Gastrocnemius medialis (tissue), 4 donors: ENCODE results near the gene DRC1. TPM values are rescaled to one million over a fixed set of nuclear protein-coding genes. Genes with fewer than 3 reads are reported as not detected.

ENCODE experiments used
- ATAC-seq, 2 donors: fragments of 150-250 bp; one replicate each; pipeline ENCODE4 v1.9.1; 2016
- DNase-seq, 2 donors: peaks; one replicate each; pipeline ENCODE4 v3.0.0-alpha.2; 2019
- H3K27ac ChIP-seq, 4 donors: fragments of 200-600 bp; sonication (generic); 1 replicate in 1 of 4; 2 replicates in 3 of 4; pipeline ENCODE4 v1.5.1; 2016 to 2018; ENCODE audit warnings: mild to moderate bottlenecking in 2 of 4, moderate library complexity in 1 of 4
- H3K27me3 ChIP-seq, 3 donors: fragments of 200-600 bp; sonication (generic) in 2 of 3; 1 replicate in 1 of 3; 2 replicates in 2 of 3; pipeline versions ENCODE4 v1.5.1 to v1.6.0; 2016 to 2019; ENCODE audit warnings: mild to moderate bottlenecking in 1 of 3, moderate library complexity in 1 of 3
- H3K36me3 ChIP-seq, 2 donors: fragments of 200-600 bp; sonication (generic) in 1 of 2; one replicate each; pipeline ENCODE4 v1.5.1; 2017 to 2018
- H3K4me1 ChIP-seq, 2 donors: fragments of 200-600 bp; sonication (generic) in 1 of 2; one replicate each; pipeline ENCODE4 v1.5.1; 2016 to 2017; ENCODE audit warnings: mild to moderate bottlenecking in 2 of 2
- H3K4me3 ChIP-seq, 4 donors: fragments of 200-600 bp; sonication (generic) in 3 of 4; 1 replicate in 1 of 4; 2 replicates in 3 of 4; pipeline ENCODE4 v1.5.1; 2016 to 2019; ENCODE audit warnings: mild to moderate bottlenecking in 2 of 4
- H3K9me3 ChIP-seq, 3 donors: fragments of 200-600 bp; sonication (generic) in 2 of 3; 1 replicate in 1 of 3; 2 replicates in 2 of 3; pipeline ENCODE4 v1.5.1; 2016 to 2019
- CTCF ChIP-seq, 5 experiments: fragments of 450-650 bp in 3 of 5; fragments of 200-600 bp in 2 of 5; sonication (generic) in 2 of 5; IDR thresholded peaks in 4 of 5; conservative IDR thresholded peaks in 1 of 5; 1 replicate in 4 of 5; 2 replicates in 1 of 5; pipeline ENCODE4 v1.5.1; 2016 to 2019; ENCODE audit warnings: antibody characterized with exemption in 5 of 5, mild to moderate bottlenecking in 3 of 5, moderate library complexity in 3 of 5
- POLR2A ChIP-seq, 2 donors: fragments of 450-650 bp; IDR thresholded peaks; one replicate each; pipeline ENCODE4 v1.6.1; 2017; ENCODE audit warnings: antibody characterized with exemption in 2 of 2, mild to moderate bottlenecking in 2 of 2, moderate library complexity in 2 of 2
- in situ Hi-C, 4 donors: fragments of 200-750 bp; cut with MboI; loops; one replicate each; pipeline versions ENCODE4 v1.15.0 to v1.8.0; 2017; ENCODE audit warnings: low sequenced_read_pairs in 4 of 4
- intact Hi-C: fragments of 100-400 bp; cut with DNase I; formaldehyde crosslinking; loops from one replicate; pipeline ENCODE4 v1.15.1; 2023; ENCODE audit warnings: low total_unique reads
- total RNA-seq, 4 donors: library from RNA; depleted of rRNA; stranded (reverse); fragments of >200 nt; gene quantifications; one replicate each; pipeline versions ENCODE4 v1.1.0 to v1.2.3, GENCODE V29; 2016

The DRC1 gene
- total RNA-seq, 4 donors from 2014 or later, result not detected

GRCh38 chr2:26435106-26435505, 33.4 kb downstream of the DRC1 start:
- Histone ChIP-seq H3K9me3 (no peaks in the 10 kb centered on the region), H3K27me3 (no peaks in the 10 kb centered on the region), H3K36me3 (no peaks in the 10 kb centered on the region), H3K4me1 (no peaks in the 10 kb centered on the region), H3K4me3 (no peak overlapping the region), H3K27ac (no peak overlapping the region)
- DNase-seq (no peak), ATAC-seq (no peak)
- TF ChIP-seq CTCF (IDR thresholded peaks at IDR 0.05 in 4 of 5, conservative IDR thresholded peaks at IDR 0.05 in 1 of 5) (no peak), POLR2A (IDR thresholded peaks at IDR 0.05) (no peak)
- intact Hi-C loops (no loop called here), in situ Hi-C loops (no loop called here)

DNA sequence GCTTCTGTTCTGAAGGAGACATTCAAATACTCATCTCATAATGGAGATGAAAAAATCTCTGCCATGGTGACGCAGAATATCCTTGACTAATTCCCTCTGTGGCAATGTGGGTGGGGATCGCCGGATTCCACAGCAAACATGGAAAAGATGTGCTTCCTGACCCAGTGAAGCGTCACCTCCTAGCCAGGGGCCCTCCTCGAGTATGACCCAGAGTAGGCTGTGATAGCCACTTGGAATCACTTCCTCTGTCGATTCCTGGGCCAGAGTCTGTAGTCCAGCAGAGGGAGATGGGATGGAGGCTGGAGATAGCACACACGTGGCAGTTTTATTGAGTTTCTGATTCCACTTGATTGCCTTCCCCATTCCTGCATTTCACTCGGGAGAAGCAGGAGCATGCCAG, 36.8 kb downstream of the DRC1 start:
- no peak for TF ChIP-seq POLR2A (IDR thresholded peaks at IDR 0.05)
- TF ChIP-seq CTCF (IDR thresholded peaks at IDR 0.05 in 4 of 5, conservative IDR thresholded peaks at IDR 0.05 in 1 of 5), result no peak
- no peaks in the 10 kb centered on the region for H3K27me3 ChIP-seq
- intact Hi-C loops (no loop called here), in situ Hi-C loops (no loop called here)
- ATAC-seq, result no peak
- no peaks in the 10 kb centered on the region for H3K4me1 ChIP-seq
- H3K36me3 ChIP-seq, result no peaks in the 10 kb centered on the region
- no peak overlapping the region for H3K27ac ChIP-seq
- H3K9me3 ChIP-seq, result no peaks in the 10 kb centered on the region
- DNase-seq, result no peak
- H3K4me3 ChIP-seq, result no peak overlapping the region

DNA sequence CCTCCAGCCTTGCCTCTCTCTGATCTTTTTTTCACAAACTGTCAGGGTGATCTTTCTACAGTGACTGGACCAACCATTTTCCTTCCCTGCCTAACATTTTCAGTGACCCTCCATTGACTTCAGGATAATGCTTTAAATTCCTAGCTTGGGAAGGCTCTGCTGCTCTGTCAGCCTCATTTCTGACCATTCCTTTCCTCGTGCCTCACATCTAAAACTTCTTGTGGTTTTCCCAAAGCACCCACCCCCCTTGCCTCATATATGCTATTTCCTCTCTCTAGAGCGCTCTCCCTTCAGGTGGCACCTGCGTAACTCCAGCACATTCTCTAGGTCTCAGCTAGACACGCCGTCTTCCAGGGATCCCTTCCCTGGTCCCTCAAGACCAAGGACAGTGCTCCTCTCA, 37.2 kb downstream of the DRC1 start:
- in situ Hi-C loops (no loop called here), intact Hi-C loops (no loop called here)
- H3K36me3 ChIP-seq, result no peaks in the 10 kb centered on the region
- DNase-seq, result no peak
- peaks cover 0 to under 1% of the 10 kb centered on the region in 2 donors for H3K4me1 ChIP-seq
- H3K9me3 ChIP-seq, result no peaks in the 10 kb centered on the region
- no peaks in the 10 kb centered on the region for H3K27me3 ChIP-seq
- H3K27ac ChIP-seq, result no peak overlapping the region
- no peak overlapping the region for H3K4me3 ChIP-seq
- no peak for ATAC-seq
- TF ChIP-seq CTCF (IDR thresholded peaks at IDR 0.05 in 4 of 5, conservative IDR thresholded peaks at IDR 0.05 in 1 of 5) (no peak), POLR2A (IDR thresholded peaks at IDR 0.05) (no peak)

- no peaks in the 10 kb centered on the region for H3K27me3 ChIP-seq
- intact Hi-C loops, result no loop called here
- no peaks in the 10 kb centered on the region for H3K9me3 ChIP-seq
- H3K4me1 ChIP-seq, result peaks cover 0 to 5% of the 10 kb centered on the region in 2 donors
- H3K36me3 ChIP-seq, result no peaks in the 10 kb centered on the region
- no peak overlapping the region for H3K27ac ChIP-seq
- in situ Hi-C loops, result no loop called here
- no peak overlapping the region for H3K4me3 ChIP-seq
- no peak for TF ChIP-seq POLR2A (IDR thresholded peaks at IDR 0.05)
- no peak for TF ChIP-seq CTCF (IDR thresholded peaks at IDR 0.05 in 4 of 5, conservative IDR thresholded peaks at IDR 0.05 in 1 of 5)
- ATAC-seq (no peak), DNase-seq (no peak)
Measured at GRCh38 chr2:26442301-26442700, 40.6 kb downstream of the DRC1 start.

GRCh38 chr2:26442707-26443106, 41.0 kb downstream of the DRC1 start:
- peaks cover 0 to 5% of the 10 kb centered on the region in 2 donors for H3K4me1 ChIP-seq
- no peak overlapping the region for H3K27ac ChIP-seq
- in situ Hi-C loops (no loop called here), intact Hi-C loops (no loop called here)
- no peaks in the 10 kb centered on the region for H3K36me3 ChIP-seq
- DNase-seq, result no peak
- no peak overlapping the region for H3K4me3 ChIP-seq
- ATAC-seq, result no peak
- no peaks in the 10 kb centered on the region for H3K9me3 ChIP-seq
- no peak for TF ChIP-seq POLR2A (IDR thresholded peaks at IDR 0.05)
- no peak for TF ChIP-seq CTCF (IDR thresholded peaks at IDR 0.05 in 4 of 5, conservative IDR thresholded peaks at IDR 0.05 in 1 of 5)
- no peaks in the 10 kb centered on the region for H3K27me3 ChIP-seq
